Fibroblast of skin of right quadriceps (primary cell): ENCODE data around the gene OR13C8.
"Not testable (repeated sequence)": the region's sequence is repeated elsewhere in the genome, so short reads cannot be mapped to it uniquely, and the experiment has no call there.

ENCODE experiments used
- DNase-seq: peaks from one replicate; pipeline ENCODE4 v3.0.0-alpha.2; 2013

OR13C8 gene

GRCh38 chr9:104568868-104569267 lies at the start of gene OR13C8:
OR13C8 (plus strand) TSS chr9:104569168; CDS start chr9:104569168, 0 bp downstream.
- no peak for DNase-seq

GRCh38 chr9:104520241-104520640 lies 48.7 kb upstream of the OR13C8 start:
- not testable (repeated sequence) for DNase-seq

- no peak for DNase-seq
Observed at GRCh38 chr9:104527109-104527508, 41.9 kb upstream of the OR13C8 start, which contains the start of gene OR13C4. OR13C4 (minus strand) TSS chr9:104527209; CDS start chr9:104527209, 0 bp downstream.

- DNase-seq = no peak
Observed at GRCh38 chr9:104536756-104537155, 32.2 kb upstream of the OR13C8 start, which contains the start of gene OR13C3. OR13C3 (minus strand) TSS chr9:104536856; CDS start chr9:104536723, 133 bp downstream.

GRCh38 chr9:104539275-104539674 lies 29.7 kb upstream of the OR13C8 start:
- no peak for DNase-seq

- no peak for DNase-seq
Observed at GRCh38 chr9:104544644-104545043, 24.3 kb upstream of the OR13C8 start.

- peak; percentile 68 for DNase-seq
Observed at GRCh38 chr9:104553261-104553660, 15.7 kb upstream of the OR13C8 start.

- DNase-seq = peak; percentile 66
Observed at GRCh38 chr9:104555521-104555920, 13.4 kb upstream of the OR13C8 start.

- DNase-seq = no peak
Observed at GRCh38 chr9:104556830-104557634, 11.9 kb upstream of the OR13C8 start.

GRCh38 chr9:104564358-104564757 lies 4.6 kb upstream of the OR13C8 start:
- DNase-seq = no peak

- DNase-seq = no peak
Observed at GRCh38 chr9:104572612-104573011, 3.6 kb downstream of the OR13C8 start.

GRCh38 chr9:104575456-104575855 lies 6.5 kb downstream of the OR13C8 start:
- DNase-seq = peak; percentile 51

GRCh38 chr9:104577263-104577662 lies 8.3 kb downstream of the OR13C8 start:
- DNase-seq = no peak

GRCh38 chr9:104580562-104580961 lies 11.6 kb downstream of the OR13C8 start:
- no peak for DNase-seq

GRCh38 chr9:104586496-104587180 lies 17.7 kb downstream of the OR13C8 start:
- peak; percentile 94 for DNase-seq

- DNase-seq = peak; percentile 55
Observed at GRCh38 chr9:104589626-104590025, 20.7 kb downstream of the OR13C8 start.

- not testable (repeated sequence) for DNase-seq
Observed at GRCh38 chr9:104598749-104599148, 29.8 kb downstream of the OR13C8 start.

- not testable (repeated sequence) for DNase-seq
Observed at GRCh38 chr9:104599313-104599712, 30.3 kb downstream of the OR13C8 start, which contains the start of gene OR13C5. OR13C5 (minus strand) TSS chr9:104599413; CDS start chr9:104599413, 0 bp downstream.

GRCh38 chr9:104604801-104605200 lies 35.8 kb downstream of the OR13C8 start:
- DNase-seq = no peak

- not testable (repeated sequence) for DNase-seq
Observed at GRCh38 chr9:104605527-104605926, 36.6 kb downstream of the OR13C8 start, which contains the start of gene OR13C2. OR13C2 (minus strand) TSS chr9:104605627; CDS start chr9:104605627, 0 bp downstream.

GRCh38 chr9:104606152-104606551 lies 37.2 kb downstream of the OR13C8 start:
- DNase-seq = peak; percentile 2

GRCh38 chr9:104608336-104608735 lies 39.4 kb downstream of the OR13C8 start:
- peak; percentile 2 for DNase-seq

GRCh38 chr9:104611213-104611612 lies 42.2 kb downstream of the OR13C8 start:
- DNase-seq = no peak

GRCh38 chr9:104617418-104617817 lies 48.5 kb downstream of the OR13C8 start:
- DNase-seq = peak; percentile 53
